B cell (primary cell): ENCODE data around the gene PCDHB1. TPM values are rescaled to one million over a fixed set of nuclear protein-coding genes. Genes with fewer than 3 reads are reported as not detected.

Source experiments
- ATAC-seq: fragments of 200-7000 bp; cut with Tn5 transposase; one replicate; pipeline ENCODE4 v1.10.0; 2021; ENCODE audit warnings: low read depth, mild to moderate bottlenecking, moderate number of reproducible peaks, moderate library complexity
- CTCF ChIA-PET: fragments of 350-600 bp; sonication (Branson Sonifier 250); formaldehyde crosslinking; loops from one replicate; lab custom pipeline; 2021; ENCODE audit warnings: antibody characterized with exemption, inconsistent platforms; lab: Charles Lee
- POLR2A ChIA-PET: fragments of 350-600 bp; sonication (Branson Sonifier 250); formaldehyde crosslinking; loops from one replicate; lab custom pipeline; 2021; ENCODE audit warnings: antibody characterized with exemption; lab: Charles Lee
- DNase-seq: peaks from one replicate; pipeline ENCODE4 v3.0.0; 2013
- H2AFZ ChIP-seq: 2 replicates; pipeline ENCODE4 v1.6.1; 2012; ENCODE audit warnings: mild to moderate bottlenecking, low read depth, low read length; ENCODE audit not compliant: insufficient read depth, poor library complexity, severe bottlenecking
- H3K27ac ChIP-seq, 2 donors: 1 replicate in 1 of 2; 2 replicates in 1 of 2; pipeline ENCODE4 v1.5.1; 2012 to 2013; ENCODE audit warnings: low read length in 2 of 2, mild to moderate bottlenecking in 2 of 2, moderate library complexity in 1 of 2
- H3K27me3 ChIP-seq, 4 experiments: fragments of 200-600 bp in 1 of 4; sonication (generic) in 1 of 4; replicated peaks in 1 of 4; 1 replicate in 2 of 4; 2 replicates in 2 of 4; pipeline versions ENCODE4 v1.6.1 to v1.7.0; 2013 to 2016; ENCODE audit warnings: low read length in 3 of 4, mild to moderate bottlenecking in 2 of 4, mixed read lengths in 1 of 4, moderate library complexity in 1 of 4; ENCODE audit not compliant: insufficient read depth in 4 of 4, control insufficient read depth in 3 of 4; ENCODE audit errors: control extremely low read depth in 1 of 4
- H3K36me3 ChIP-seq, 2 experiments: replicated peaks in 1 of 2; 1 replicate in 1 of 2; 2 replicates in 1 of 2; pipeline versions ENCODE4 v1.6.1 to v1.7.1; 2013; ENCODE audit warnings: low read length in 1 of 2; ENCODE audit not compliant: insufficient read depth in 2 of 2, control insufficient read depth in 1 of 2; ENCODE audit errors: control extremely low read depth in 1 of 2, extremely low read depth in 1 of 2
- H3K4me1 ChIP-seq, 2 donors: fragments of 200-600 bp in 1 of 2; sonication (generic) in 1 of 2; 1 replicate in 1 of 2; 2 replicates in 1 of 2; pipeline versions ENCODE4 v1.5.1 to v1.6.1; 2013 to 2017; ENCODE audit warnings: low read length in 2 of 2; ENCODE audit not compliant: control insufficient read depth in 2 of 2, insufficient read depth in 2 of 2
- H3K4me2 ChIP-seq: replicated peaks from 2 replicates; pipeline ENCODE3; 2012; ENCODE audit warnings: mild to moderate bottlenecking, low read depth, low read length; ENCODE audit not compliant: poor library complexity, severe bottlenecking
- H3K4me3 ChIP-seq, 5 experiments: fragments of 200-600 bp in 1 of 5; sonication (generic) in 1 of 5; 1 replicate in 3 of 5; 2 replicates in 2 of 5; pipeline versions ENCODE4 v1.5.1 to v1.7.0; 2011 to 2016; ENCODE audit warnings: low read length in 4 of 5, mild to moderate bottlenecking in 4 of 5, low read depth in 2 of 5, control low read depth in 1 of 5, moderate library complexity in 1 of 5; ENCODE audit not compliant: insufficient read depth in 1 of 5; ENCODE audit errors: control extremely low read depth in 1 of 5, extremely low read depth in 1 of 5
- H3K79me2 ChIP-seq: fragments of 200-600 bp; sonication (generic); one replicate; pipeline ENCODE4 v1.6.0; 2016; ENCODE audit warnings: low read length; ENCODE audit not compliant: control insufficient read depth, insufficient read depth
- H3K9ac ChIP-seq: fragments of 200-600 bp; sonication (generic); 2 replicates; pipeline ENCODE4 v1.6.1; 2017; ENCODE audit warnings: mild to moderate bottlenecking, low read length, moderate library complexity
- H3K9me3 ChIP-seq, 3 donors: one replicate each; pipeline versions ENCODE4 v1.6.1 to v1.7.1; 2013; ENCODE audit warnings: low read length in 2 of 3; ENCODE audit not compliant: control insufficient read depth in 2 of 3, insufficient read depth in 1 of 3; ENCODE audit errors: control extremely low read depth in 1 of 3
- H4K20me1 ChIP-seq: 2 replicates; pipeline ENCODE4 v1.6.0; 2012; ENCODE audit warnings: mild to moderate bottlenecking, low read length; ENCODE audit not compliant: insufficient read depth, control insufficient read depth, poor library complexity, severe bottlenecking
- H3K27ac Mint-ChIP-seq: one replicate; pipeline ENCODE4 v1.8.0; 2021; ENCODE audit warnings: mixed read lengths
- H3K27me3 Mint-ChIP-seq: one replicate; pipeline ENCODE4 v1.8.0; 2021; ENCODE audit warnings: mixed read lengths
- H3K4me1 Mint-ChIP-seq: one replicate; pipeline ENCODE4 v1.8.0; 2021; ENCODE audit warnings: mixed read lengths
- H3K4me3 Mint-ChIP-seq: one replicate; pipeline ENCODE4 v1.8.0; 2021; ENCODE audit warnings: mixed read lengths
- H3K9me3 Mint-ChIP-seq: one replicate; pipeline ENCODE4 v1.8.0; 2022; ENCODE audit warnings: mixed read lengths; ENCODE audit not compliant: insufficient read depth
- EZH2 ChIP-seq: IDR thresholded peaks from 2 replicates; pipeline ENCODE4 v1.6.1; 2012; ENCODE audit warnings: borderline replicate concordance, low read depth, mild to moderate bottlenecking, moderate library complexity, low read length; ENCODE audit not compliant: insufficient read depth, poor library complexity, severe bottlenecking
- WGBS: methylation state at CpG from one replicate; pipeline ENCODE4 v1.1.5; 2013; ENCODE audit warnings: missing lambda C conversion rate; ENCODE audit not compliant: insufficient coverage; 5-methylcytosine and 5-hydroxymethylcytosine counted together
- intact Hi-C: fragments of 100-400 bp; cut with micrococcal nuclease; formaldehyde crosslinking; loops from one replicate; pipeline ENCODE4 v1.10.0; 2022
- polyA plus RNA-seq: library from polyadenylated mRNA; depleted of rRNA; stranded (reverse); fragments of >200 nt; gene quantifications from 2 replicates; pipeline ENCODE4 v1.2.3, GENCODE V29; 2012
- total RNA-seq, 2 donors: library from RNA; stranded (reverse); fragments of 120-200 nt in 1 of 2; gene quantifications; 1 replicate in 1 of 2; 2 replicates in 1 of 2; pipeline versions ENCODE4 v1.2.3 to v1.2.4, GENCODE V29; 2013 to 2022
- TF ChIP-seq, protein P1 (sequence below): fragments of 200-600 bp; IDR thresholded peaks from one replicate; pipeline ENCODE4 v1.8.0; 2022; ENCODE audit warnings: antibody characterized with exemption, mild to moderate bottlenecking

PCDHB1 gene
- total and polyA plus RNA-seq, 2 donors (not counting 1 experiment from before 2014, with no cell fraction given), result not detected

DNA sequence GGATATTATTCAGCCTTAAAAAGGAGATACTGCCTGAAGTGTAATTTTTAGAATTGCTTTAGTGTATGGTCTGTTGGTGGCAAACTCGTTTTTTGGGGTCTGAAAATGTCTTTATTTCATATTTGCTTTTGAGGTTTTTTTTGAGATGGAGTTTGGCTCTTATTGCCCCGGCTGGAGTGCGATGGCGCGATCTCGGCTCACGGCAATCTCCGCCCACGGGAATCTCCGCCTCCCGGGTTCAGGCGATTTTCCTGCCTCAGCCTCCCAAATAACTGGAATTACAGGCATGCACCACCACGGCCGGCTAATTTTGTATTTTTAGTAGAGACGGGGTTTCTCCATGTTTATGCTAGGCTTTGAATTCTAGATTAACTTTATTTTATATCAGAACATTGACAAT, 20.2 kb upstream of the PCDHB1 start:
- no peaks in the 10 kb centered on the region for H3K79me2 ChIP-seq
- H3K9ac ChIP-seq, result no peak overlapping the region
- H3K4me2 ChIP-seq, result no peak overlapping the region
- H3K4me3 ChIP-seq, result no peak overlapping the region
- H3K27me3 ChIP-seq, result no peaks in the 10 kb centered on the region
- no peaks in the 10 kb centered on the region for H3K4me1 Mint-ChIP-seq
- H3K36me3 ChIP-seq, result no peaks in the 10 kb centered on the region
- H2AFZ ChIP-seq, result no peak overlapping the region
- no peak for TF ChIP-seq EZH2
- TF ChIP-seq, protein P1, sequence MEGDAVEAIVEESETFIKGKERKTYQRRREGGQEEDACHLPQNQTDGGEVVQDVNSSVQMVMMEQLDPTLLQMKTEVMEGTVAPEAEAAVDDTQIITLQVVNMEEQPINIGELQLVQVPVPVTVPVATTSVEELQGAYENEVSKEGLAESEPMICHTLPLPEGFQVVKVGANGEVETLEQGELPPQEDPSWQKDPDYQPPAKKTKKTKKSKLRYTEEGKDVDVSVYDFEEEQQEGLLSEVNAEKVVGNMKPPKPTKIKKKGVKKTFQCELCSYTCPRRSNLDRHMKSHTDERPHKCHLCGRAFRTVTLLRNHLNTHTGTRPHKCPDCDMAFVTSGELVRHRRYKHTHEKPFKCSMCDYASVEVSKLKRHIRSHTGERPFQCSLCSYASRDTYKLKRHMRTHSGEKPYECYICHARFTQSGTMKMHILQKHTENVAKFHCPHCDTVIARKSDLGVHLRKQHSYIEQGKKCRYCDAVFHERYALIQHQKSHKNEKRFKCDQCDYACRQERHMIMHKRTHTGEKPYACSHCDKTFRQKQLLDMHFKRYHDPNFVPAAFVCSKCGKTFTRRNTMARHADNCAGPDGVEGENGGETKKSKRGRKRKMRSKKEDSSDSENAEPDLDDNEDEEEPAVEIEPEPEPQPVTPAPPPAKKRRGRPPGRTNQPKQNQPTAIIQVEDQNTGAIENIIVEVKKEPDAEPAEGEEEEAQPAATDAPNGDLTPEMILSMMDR, result no peak
- POLR2A ChIA-PET, result no interaction called here
- H3K27me3 Mint-ChIP-seq, result no peaks in the 10 kb centered on the region
- 89% methylated on average over 9 of the region's 15 CpGs for WGBS
- no peak for ATAC-seq
- DNase-seq, result no peak
- intact Hi-C loops, result no loop called here
- no peaks in the 10 kb centered on the region for H3K9me3 Mint-ChIP-seq
- H3K4me1 ChIP-seq, result no peaks in the 10 kb centered on the region
- no peaks in the 10 kb centered on the region for H3K9me3 ChIP-seq
- CTCF ChIA-PET, result no interaction called here
- no peak overlapping the region for H3K4me3 Mint-ChIP-seq
- H4K20me1 ChIP-seq, result no peaks in the 10 kb centered on the region
- no peak overlapping the region for H3K27ac Mint-ChIP-seq
- H3K27ac ChIP-seq, result no peak overlapping the region

DNA sequence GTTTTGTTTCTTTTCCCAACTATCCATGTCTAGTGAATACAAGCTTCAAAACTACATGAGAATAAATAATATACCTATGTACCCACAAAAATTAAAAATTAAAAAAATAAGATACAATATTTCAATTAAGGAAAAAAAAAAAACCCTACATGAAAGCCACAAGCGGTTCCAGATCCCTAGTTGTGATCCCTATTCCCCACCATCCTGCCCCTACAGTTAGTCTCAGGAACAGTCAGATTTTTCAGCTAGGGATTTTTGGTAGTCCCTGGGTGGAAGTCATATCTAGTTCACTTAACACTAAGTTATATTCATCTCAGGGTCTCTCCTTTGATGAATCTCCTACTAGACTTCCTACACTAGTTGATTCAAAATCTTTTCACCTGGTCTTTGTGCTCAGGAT, 18.5 kb upstream of the PCDHB1 start:
- no peaks in the 10 kb centered on the region for H4K20me1 ChIP-seq
- ATAC-seq (no peak), DNase-seq (no peak)
- intact Hi-C loops, result no loop called here
- H3K9ac ChIP-seq, result no peak overlapping the region
- TF ChIP-seq EZH2, result no peak
- TF ChIP-seq, protein P1, result no peak
- no peak overlapping the region for H3K4me3 Mint-ChIP-seq
- H3K27me3 ChIP-seq, result no peaks in the 10 kb centered on the region
- H3K4me1 ChIP-seq, result no peaks in the 10 kb centered on the region
- ChIA-PET CTCF (interaction anchor here (1.2 kb wide), 1 partner anchor 12 kb away, joined by 3 read pairs; no protein-coding TSS in a partner anchor), POLR2A (no interaction called here)
- no peaks in the 10 kb centered on the region for H3K9me3 ChIP-seq
- no peak overlapping the region for H3K27ac ChIP-seq
- no peak overlapping the region for H3K27ac Mint-ChIP-seq
- H3K4me2 ChIP-seq, result no peak overlapping the region
- H2AFZ ChIP-seq, result no peak overlapping the region
- H3K4me1 Mint-ChIP-seq, result no peaks in the 10 kb centered on the region
- no peaks in the 10 kb centered on the region for H3K27me3 Mint-ChIP-seq
- H3K4me3 ChIP-seq, result no peak overlapping the region
- H3K79me2 ChIP-seq, result no peaks in the 10 kb centered on the region
- no peaks in the 10 kb centered on the region for H3K36me3 ChIP-seq
- H3K9me3 Mint-ChIP-seq, result no peaks in the 10 kb centered on the region
- no CpG with 5 or more reads among the region's 1 CpG for WGBS
